WTC11 (cell line): ENCODE data around the gene NNT. TPM values are rescaled to one million over a fixed set of nuclear protein-coding genes. Genes with fewer than 3 reads are reported as not detected.

Experiments used
- ATAC-seq: fragments of 200-7000 bp; cut with Tn5 transposase; 2 replicates; pipeline ENCODE4 v1.10.0; 2021; ENCODE audit warnings: mild to moderate bottlenecking, moderate library complexity
- CTCF ChIA-PET: fragments of 300-600 bp; sonication (Branson Sonifier 250); formaldehyde crosslinking; loops from one replicate; lab custom pipeline; 2021; ENCODE audit warnings: antibody characterized with exemption; lab: Charles Lee
- POLR2A ChIA-PET: fragments of 350-600 bp; sonication (Branson Sonifier 250); formaldehyde crosslinking; loops from one replicate; lab custom pipeline; 2021; ENCODE audit warnings: antibody characterized with exemption; lab: Charles Lee
- DNase-seq: peaks from one replicate; pipeline ENCODE4 v3.0.0; 2021; ENCODE audit warnings: low spot score
- H3K27ac Mint-ChIP-seq: 2 replicates; pipeline ENCODE4 v1.8.0; 2021; ENCODE audit warnings: mixed read lengths
- H3K27me3 Mint-ChIP-seq: 2 replicates; pipeline ENCODE4 v1.8.0; 2021; ENCODE audit warnings: low read depth, mild to moderate bottlenecking, moderate library complexity, mixed read lengths
- H3K36me3 Mint-ChIP-seq: 2 replicates; pipeline ENCODE4 v1.8.0; 2021; ENCODE audit warnings: mixed read lengths
- H3K4me1 Mint-ChIP-seq: 2 replicates; pipeline ENCODE4 v1.8.0; 2022; ENCODE audit warnings: mixed read lengths
- H3K4me3 Mint-ChIP-seq: 2 replicates; pipeline ENCODE4 v1.8.0; 2021; ENCODE audit warnings: mild to moderate bottlenecking, moderate library complexity, mixed read lengths
- H3K9me3 Mint-ChIP-seq: 2 replicates; pipeline ENCODE4 v1.8.0; 2021; ENCODE audit warnings: mixed read lengths
- GABPB1 ChIP-seq: sonication (generic); formaldehyde crosslinking; IDR thresholded peaks from 2 replicates; pipeline ENCODE4 v1.8.1; 2023; ENCODE audit warnings: mild to moderate bottlenecking, missing genetic modification reagents
- KAT7 ChIP-seq: sonication (generic); formaldehyde crosslinking; IDR thresholded peaks from 2 replicates; pipeline ENCODE4 v1.8.1; 2023; ENCODE audit warnings: missing genetic modification reagents, mild to moderate bottlenecking, borderline replicate concordance
- NR2C2 ChIP-seq: sonication (generic); formaldehyde crosslinking; IDR thresholded peaks from 2 replicates; pipeline ENCODE4 v1.8.0; 2022; ENCODE audit warnings: mild to moderate bottlenecking, missing genetic modification reagents
- RELA ChIP-seq: sonication (generic); formaldehyde crosslinking; IDR thresholded peaks from 2 replicates; pipeline ENCODE4 v1.8.1; 2022; ENCODE audit warnings: missing genetic modification reagents, mild to moderate bottlenecking, borderline replicate concordance
- RORB ChIP-seq: fragments of 250-450 bp; sonication (Bioruptor Pico); IDR thresholded peaks from 2 replicates; pipeline ENCODE4 v1.9.0; 2021; ENCODE audit warnings: mild to moderate bottlenecking
- TP53 ChIP-seq: sonication (generic); formaldehyde crosslinking; IDR thresholded peaks from 2 replicates; pipeline ENCODE4 v1.8.1; 2023; ENCODE audit warnings: mild to moderate bottlenecking, missing genetic modification reagents
- ZNF219 ChIP-seq: sonication (generic); formaldehyde crosslinking; IDR thresholded peaks from 2 replicates; pipeline ENCODE4 v1.8.0; 2023; ENCODE audit warnings: missing genetic modification reagents, mild to moderate bottlenecking, borderline replicate concordance
- total RNA-seq: library from RNA; stranded (reverse); gene quantifications from 3 replicates; pipeline ENCODE4 v1.2.3, GENCODE V29; 2021
- TF ChIP-seq, protein P1 (sequence below): sonication (generic); formaldehyde crosslinking; IDR thresholded peaks from 2 replicates; pipeline ENCODE4 v1.8.0; 2022; ENCODE audit warnings: mild to moderate bottlenecking, missing genetic modification reagents
- TF ChIP-seq, protein P2 (sequence below): fragments of 200-600 bp; IDR thresholded peaks from 2 replicates; pipeline ENCODE4 v1.8.0; 2022; ENCODE audit warnings: antibody characterized with exemption
- TF ChIP-seq, protein P3 (sequence below): sonication (generic); formaldehyde crosslinking; IDR thresholded peaks from 2 replicates; pipeline ENCODE4 v1.8.0; 2023; ENCODE audit warnings: missing genetic modification reagents, mild to moderate bottlenecking, borderline replicate concordance
- TF ChIP-seq, protein P4 (sequence below): sonication (generic); formaldehyde crosslinking; conservative IDR thresholded peaks from 2 replicates; pipeline ENCODE4 v1.8.1; 2023; ENCODE audit warnings: mild to moderate bottlenecking, low read depth, missing genetic modification reagents, moderate library complexity
- TF ChIP-seq, protein P5 (sequence below): fragments of 250-450 bp; sonication (Bioruptor Pico); IDR thresholded peaks from 2 replicates; pipeline ENCODE4 v1.9.0; 2021; ENCODE audit warnings: mild to moderate bottlenecking, borderline replicate concordance

NNT gene
- total RNA-seq, 1 experiment from 2014 or later, result 37.6 TPM

DNA sequence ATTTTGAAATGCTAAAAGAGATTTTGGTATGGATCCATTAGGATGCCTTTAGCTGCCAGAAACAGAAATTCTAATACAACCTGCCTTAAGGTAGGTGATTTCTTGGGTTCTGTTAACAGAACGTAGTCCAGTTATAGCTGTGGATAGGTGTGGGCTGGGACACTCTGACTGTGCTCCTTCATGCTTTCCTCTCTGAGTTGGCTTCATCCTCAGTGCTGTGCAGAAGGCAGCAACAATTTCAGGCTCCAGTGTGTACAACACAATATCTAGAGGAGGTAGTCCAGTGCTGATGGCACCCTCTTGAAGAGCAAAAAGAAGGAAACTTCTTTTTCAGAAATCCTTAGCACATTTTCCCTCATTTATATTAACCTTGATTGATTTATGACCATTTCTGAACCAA lies 34.4 kb downstream of the NNT start:
- ChIA-PET CTCF (interaction anchor here (0.9 kb wide), 1 partner anchor 695 kb away, joined by 3 read pairs; no protein-coding TSS in a partner anchor), POLR2A (no interaction called here)
- DNase-seq, result no peak
- TF ChIP-seq RELA (CRISPR knock-in tag), result no peak
- no peak for TF ChIP-seq ZNF219 (CRISPR knock-in tag)
- TF ChIP-seq, protein P1, sequence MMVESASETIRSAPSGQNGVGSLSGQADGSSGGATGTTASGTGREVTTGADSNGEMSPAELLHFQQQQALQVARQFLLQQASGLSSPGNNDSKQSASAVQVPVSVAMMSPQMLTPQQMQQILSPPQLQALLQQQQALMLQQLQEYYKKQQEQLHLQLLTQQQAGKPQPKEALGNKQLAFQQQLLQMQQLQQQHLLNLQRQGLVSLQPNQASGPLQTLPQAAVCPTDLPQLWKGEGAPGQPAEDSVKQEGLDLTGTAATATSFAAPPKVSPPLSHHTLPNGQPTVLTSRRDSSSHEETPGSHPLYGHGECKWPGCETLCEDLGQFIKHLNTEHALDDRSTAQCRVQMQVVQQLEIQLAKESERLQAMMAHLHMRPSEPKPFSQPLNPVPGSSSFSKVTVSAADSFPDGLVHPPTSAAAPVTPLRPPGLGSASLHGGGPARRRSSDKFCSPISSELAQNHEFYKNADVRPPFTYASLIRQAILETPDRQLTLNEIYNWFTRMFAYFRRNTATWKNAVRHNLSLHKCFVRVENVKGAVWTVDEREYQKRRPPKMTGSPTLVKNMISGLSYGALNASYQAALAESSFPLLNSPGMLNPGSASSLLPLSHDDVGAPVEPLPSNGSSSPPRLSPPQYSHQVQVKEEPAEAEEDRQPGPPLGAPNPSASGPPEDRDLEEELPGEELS (CRISPR knock-in tag), result no peak
- TF ChIP-seq, protein P2, sequence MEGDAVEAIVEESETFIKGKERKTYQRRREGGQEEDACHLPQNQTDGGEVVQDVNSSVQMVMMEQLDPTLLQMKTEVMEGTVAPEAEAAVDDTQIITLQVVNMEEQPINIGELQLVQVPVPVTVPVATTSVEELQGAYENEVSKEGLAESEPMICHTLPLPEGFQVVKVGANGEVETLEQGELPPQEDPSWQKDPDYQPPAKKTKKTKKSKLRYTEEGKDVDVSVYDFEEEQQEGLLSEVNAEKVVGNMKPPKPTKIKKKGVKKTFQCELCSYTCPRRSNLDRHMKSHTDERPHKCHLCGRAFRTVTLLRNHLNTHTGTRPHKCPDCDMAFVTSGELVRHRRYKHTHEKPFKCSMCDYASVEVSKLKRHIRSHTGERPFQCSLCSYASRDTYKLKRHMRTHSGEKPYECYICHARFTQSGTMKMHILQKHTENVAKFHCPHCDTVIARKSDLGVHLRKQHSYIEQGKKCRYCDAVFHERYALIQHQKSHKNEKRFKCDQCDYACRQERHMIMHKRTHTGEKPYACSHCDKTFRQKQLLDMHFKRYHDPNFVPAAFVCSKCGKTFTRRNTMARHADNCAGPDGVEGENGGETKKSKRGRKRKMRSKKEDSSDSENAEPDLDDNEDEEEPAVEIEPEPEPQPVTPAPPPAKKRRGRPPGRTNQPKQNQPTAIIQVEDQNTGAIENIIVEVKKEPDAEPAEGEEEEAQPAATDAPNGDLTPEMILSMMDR, result no peak
- TF ChIP-seq RORB (CRISPR knock-in tag), result no peak
- TF ChIP-seq, protein P3, sequence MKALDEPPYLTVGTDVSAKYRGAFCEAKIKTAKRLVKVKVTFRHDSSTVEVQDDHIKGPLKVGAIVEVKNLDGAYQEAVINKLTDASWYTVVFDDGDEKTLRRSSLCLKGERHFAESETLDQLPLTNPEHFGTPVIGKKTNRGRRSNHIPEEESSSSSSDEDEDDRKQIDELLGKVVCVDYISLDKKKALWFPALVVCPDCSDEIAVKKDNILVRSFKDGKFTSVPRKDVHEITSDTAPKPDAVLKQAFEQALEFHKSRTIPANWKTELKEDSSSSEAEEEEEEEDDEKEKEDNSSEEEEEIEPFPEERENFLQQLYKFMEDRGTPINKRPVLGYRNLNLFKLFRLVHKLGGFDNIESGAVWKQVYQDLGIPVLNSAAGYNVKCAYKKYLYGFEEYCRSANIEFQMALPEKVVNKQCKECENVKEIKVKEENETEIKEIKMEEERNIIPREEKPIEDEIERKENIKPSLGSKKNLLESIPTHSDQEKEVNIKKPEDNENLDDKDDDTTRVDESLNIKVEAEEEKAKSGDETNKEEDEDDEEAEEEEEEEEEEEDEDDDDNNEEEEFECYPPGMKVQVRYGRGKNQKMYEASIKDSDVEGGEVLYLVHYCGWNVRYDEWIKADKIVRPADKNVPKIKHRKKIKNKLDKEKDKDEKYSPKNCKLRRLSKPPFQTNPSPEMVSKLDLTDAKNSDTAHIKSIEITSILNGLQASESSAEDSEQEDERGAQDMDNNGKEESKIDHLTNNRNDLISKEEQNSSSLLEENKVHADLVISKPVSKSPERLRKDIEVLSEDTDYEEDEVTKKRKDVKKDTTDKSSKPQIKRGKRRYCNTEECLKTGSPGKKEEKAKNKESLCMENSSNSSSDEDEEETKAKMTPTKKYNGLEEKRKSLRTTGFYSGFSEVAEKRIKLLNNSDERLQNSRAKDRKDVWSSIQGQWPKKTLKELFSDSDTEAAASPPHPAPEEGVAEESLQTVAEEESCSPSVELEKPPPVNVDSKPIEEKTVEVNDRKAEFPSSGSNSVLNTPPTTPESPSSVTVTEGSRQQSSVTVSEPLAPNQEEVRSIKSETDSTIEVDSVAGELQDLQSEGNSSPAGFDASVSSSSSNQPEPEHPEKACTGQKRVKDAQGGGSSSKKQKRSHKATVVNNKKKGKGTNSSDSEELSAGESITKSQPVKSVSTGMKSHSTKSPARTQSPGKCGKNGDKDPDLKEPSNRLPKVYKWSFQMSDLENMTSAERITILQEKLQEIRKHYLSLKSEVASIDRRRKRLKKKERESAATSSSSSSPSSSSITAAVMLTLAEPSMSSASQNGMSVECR (CRISPR knock-in tag), result no peak
- TF ChIP-seq NR2C2 (CRISPR knock-in tag), result no peak
- TF ChIP-seq TP53 (CRISPR knock-in tag), result no peak
- no peak for TF ChIP-seq KAT7 (CRISPR knock-in tag)
- TF ChIP-seq GABPB1, result no peak
- TF ChIP-seq, protein P4, sequence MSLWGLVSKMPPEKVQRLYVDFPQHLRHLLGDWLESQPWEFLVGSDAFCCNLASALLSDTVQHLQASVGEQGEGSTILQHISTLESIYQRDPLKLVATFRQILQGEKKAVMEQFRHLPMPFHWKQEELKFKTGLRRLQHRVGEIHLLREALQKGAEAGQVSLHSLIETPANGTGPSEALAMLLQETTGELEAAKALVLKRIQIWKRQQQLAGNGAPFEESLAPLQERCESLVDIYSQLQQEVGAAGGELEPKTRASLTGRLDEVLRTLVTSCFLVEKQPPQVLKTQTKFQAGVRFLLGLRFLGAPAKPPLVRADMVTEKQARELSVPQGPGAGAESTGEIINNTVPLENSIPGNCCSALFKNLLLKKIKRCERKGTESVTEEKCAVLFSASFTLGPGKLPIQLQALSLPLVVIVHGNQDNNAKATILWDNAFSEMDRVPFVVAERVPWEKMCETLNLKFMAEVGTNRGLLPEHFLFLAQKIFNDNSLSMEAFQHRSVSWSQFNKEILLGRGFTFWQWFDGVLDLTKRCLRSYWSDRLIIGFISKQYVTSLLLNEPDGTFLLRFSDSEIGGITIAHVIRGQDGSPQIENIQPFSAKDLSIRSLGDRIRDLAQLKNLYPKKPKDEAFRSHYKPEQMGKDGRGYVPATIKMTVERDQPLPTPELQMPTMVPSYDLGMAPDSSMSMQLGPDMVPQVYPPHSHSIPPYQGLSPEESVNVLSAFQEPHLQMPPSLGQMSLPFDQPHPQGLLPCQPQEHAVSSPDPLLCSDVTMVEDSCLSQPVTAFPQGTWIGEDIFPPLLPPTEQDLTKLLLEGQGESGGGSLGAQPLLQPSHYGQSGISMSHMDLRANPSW (CRISPR knock-in tag), result no peak
- TF ChIP-seq, protein P5, sequence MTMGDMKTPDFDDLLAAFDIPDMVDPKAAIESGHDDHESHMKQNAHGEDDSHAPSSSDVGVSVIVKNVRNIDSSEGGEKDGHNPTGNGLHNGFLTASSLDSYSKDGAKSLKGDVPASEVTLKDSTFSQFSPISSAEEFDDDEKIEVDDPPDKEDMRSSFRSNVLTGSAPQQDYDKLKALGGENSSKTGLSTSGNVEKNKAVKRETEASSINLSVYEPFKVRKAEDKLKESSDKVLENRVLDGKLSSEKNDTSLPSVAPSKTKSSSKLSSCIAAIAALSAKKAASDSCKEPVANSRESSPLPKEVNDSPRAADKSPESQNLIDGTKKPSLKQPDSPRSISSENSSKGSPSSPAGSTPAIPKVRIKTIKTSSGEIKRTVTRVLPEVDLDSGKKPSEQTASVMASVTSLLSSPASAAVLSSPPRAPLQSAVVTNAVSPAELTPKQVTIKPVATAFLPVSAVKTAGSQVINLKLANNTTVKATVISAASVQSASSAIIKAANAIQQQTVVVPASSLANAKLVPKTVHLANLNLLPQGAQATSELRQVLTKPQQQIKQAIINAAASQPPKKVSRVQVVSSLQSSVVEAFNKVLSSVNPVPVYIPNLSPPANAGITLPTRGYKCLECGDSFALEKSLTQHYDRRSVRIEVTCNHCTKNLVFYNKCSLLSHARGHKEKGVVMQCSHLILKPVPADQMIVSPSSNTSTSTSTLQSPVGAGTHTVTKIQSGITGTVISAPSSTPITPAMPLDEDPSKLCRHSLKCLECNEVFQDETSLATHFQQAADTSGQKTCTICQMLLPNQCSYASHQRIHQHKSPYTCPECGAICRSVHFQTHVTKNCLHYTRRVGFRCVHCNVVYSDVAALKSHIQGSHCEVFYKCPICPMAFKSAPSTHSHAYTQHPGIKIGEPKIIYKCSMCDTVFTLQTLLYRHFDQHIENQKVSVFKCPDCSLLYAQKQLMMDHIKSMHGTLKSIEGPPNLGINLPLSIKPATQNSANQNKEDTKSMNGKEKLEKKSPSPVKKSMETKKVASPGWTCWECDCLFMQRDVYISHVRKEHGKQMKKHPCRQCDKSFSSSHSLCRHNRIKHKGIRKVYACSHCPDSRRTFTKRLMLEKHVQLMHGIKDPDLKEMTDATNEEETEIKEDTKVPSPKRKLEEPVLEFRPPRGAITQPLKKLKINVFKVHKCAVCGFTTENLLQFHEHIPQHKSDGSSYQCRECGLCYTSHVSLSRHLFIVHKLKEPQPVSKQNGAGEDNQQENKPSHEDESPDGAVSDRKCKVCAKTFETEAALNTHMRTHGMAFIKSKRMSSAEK (CRISPR knock-in tag), result no peak
- no peak overlapping the region for H3K4me3 Mint-ChIP-seq
- H3K27ac Mint-ChIP-seq, result no peak overlapping the region
- H3K27me3 Mint-ChIP-seq, result no peaks in the 10 kb centered on the region
- H3K36me3 Mint-ChIP-seq, result no peaks in the 10 kb centered on the region
- ATAC-seq, result no peak
- no peaks in the 10 kb centered on the region for H3K4me1 Mint-ChIP-seq
- H3K9me3 Mint-ChIP-seq, result no peaks in the 10 kb centered on the region
